ENCODE results near the gene SERINC3. TPM values are rescaled to one million over a fixed set of nuclear protein-coding genes. Genes with fewer than 3 reads are reported as not detected.

SERINC3 gene
- total RNA-seq, 2 donors from 2014 or later = 62.8 to 76.2 TPM

DNA sequence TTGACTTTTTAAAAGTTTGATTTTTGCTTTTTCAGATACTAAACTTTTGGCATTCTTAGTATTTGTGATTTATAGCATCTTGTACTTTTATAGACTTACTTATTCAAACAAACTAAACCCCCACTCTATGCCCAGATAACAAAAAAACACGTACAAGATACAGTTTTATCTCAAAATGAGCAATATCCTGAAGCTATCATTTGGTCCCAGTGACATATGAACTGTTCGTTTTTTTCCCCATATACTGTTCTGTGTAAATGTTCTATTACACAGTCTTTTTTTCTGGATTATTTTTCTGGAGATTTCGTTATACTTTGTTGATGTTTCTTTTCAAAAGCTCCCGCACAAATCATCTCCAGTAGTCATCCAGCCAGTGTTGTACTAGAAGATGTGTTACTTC, 27.3 kb upstream of the SERINC3 start:
- no peak overlapping the region for H3K4me3 Mint-ChIP-seq
- DNase-seq = no peak
- no peaks in the 10 kb centered on the region for H3K9me3 ChIP-seq (ENCODE audit: control insufficient read depth, low read length, poor library complexity, severe bottlenecking)
- peaks cover 5% of the 10 kb centered on the region for H3K36me3 Mint-ChIP-seq (ENCODE audit: low read depth)
- H3K4me1 Mint-ChIP-seq = peaks cover 11% of the 10 kb centered on the region
- ATAC-seq = no peak
- H3K27ac Mint-ChIP-seq = no peak overlapping the region
- H3K27me3 Mint-ChIP-seq = peaks cover 12% of the 10 kb centered on the region

DNA sequence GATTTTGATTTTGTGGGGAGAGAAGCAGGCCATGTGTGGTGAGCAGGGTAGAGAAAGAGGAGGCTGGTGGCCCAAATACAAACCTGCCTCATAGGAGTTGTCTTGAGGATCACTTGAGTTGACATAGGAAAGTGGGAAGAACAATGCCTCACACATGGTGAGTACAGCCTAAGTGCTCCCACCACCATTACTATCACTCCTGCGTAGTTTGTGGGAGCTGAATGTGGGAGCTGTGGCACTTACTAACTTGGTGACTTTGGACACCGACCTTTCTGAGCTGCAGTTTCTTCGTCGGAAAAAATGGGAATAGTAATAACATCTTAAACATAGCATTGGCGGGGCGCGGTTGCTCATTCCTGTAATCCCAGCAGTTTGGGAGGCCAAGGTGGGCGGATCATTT, 25.5 kb upstream of the SERINC3 start:
- ATAC-seq (no peak), DNase-seq (no peak)
- Mint-ChIP-seq H3K27me3 (peaks cover 12% of the 10 kb centered on the region), H3K4me1 (peaks cover 2% of the 10 kb centered on the region), H3K27ac (no peak overlapping the region), H3K4me3 (no peak overlapping the region), H3K36me3 (ENCODE audit: low read depth) (peaks cover 2% of the 10 kb centered on the region)
- no peaks in the 10 kb centered on the region for H3K9me3 ChIP-seq (ENCODE audit: control insufficient read depth, low read length, poor library complexity, severe bottlenecking)

DNA sequence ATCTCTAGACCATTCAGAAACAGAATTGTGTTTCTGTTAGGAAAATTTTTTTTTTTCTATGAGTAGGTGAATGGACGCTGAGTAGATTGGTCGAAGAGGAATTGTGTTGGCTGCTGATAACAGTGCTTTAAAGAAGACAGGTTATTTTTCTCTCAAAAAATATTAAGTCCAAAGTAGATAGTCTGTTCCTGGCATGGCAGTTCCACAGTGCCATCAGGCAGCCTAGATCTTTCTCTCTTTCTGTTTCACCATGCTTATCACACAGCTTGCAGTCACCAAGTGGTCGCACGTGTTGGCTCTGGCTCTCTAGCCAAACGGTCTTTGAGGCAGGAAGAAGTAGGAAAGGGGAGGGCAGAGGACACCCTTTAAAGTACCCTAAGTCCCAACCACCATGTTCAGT, 22.4 kb upstream of the SERINC3 start:
- H3K4me3 Mint-ChIP-seq = no peak overlapping the region
- H3K9me3 ChIP-seq (ENCODE audit: control insufficient read depth, low read length, poor library complexity, severe bottlenecking) = no peaks in the 10 kb centered on the region
- ATAC-seq (no peak), DNase-seq (no peak)
- no peaks in the 10 kb centered on the region for H3K4me1 Mint-ChIP-seq
- no peak overlapping the region for H3K27ac Mint-ChIP-seq
- peaks cover 2% of the 10 kb centered on the region for H3K36me3 Mint-ChIP-seq (ENCODE audit: low read depth)
- peaks cover 12% of the 10 kb centered on the region for H3K27me3 Mint-ChIP-seq

- DNase-seq (no peak), ATAC-seq (no peak)
- Mint-ChIP-seq H3K36me3 (ENCODE audit: low read depth) (peaks cover 2% of the 10 kb centered on the region), H3K4me3 (no peak overlapping the region), H3K27me3 (peaks cover 12% of the 10 kb centered on the region), H3K4me1 (no peaks in the 10 kb centered on the region), H3K27ac (no peak overlapping the region)
- no peaks in the 10 kb centered on the region for H3K9me3 ChIP-seq (ENCODE audit: control insufficient read depth, low read length, poor library complexity, severe bottlenecking)
Measured at GRCh38 chr20:44543358-44543757, 21.5 kb upstream of the SERINC3 start.

- Mint-ChIP-seq H3K27ac (no peak overlapping the region), H3K27me3 (peaks cover 11% of the 10 kb centered on the region), H3K4me1 (no peaks in the 10 kb centered on the region), H3K36me3 (ENCODE audit: low read depth) (peaks cover 2% of the 10 kb centered on the region), H3K4me3 (no peak overlapping the region)
- DNase-seq (no peak), ATAC-seq (no peak)
- no peaks in the 10 kb centered on the region for H3K9me3 ChIP-seq (ENCODE audit: control insufficient read depth, low read length, poor library complexity, severe bottlenecking)
Measured at GRCh38 chr20:44542890-44543289, 21.0 kb upstream of the SERINC3 start.

DNA sequence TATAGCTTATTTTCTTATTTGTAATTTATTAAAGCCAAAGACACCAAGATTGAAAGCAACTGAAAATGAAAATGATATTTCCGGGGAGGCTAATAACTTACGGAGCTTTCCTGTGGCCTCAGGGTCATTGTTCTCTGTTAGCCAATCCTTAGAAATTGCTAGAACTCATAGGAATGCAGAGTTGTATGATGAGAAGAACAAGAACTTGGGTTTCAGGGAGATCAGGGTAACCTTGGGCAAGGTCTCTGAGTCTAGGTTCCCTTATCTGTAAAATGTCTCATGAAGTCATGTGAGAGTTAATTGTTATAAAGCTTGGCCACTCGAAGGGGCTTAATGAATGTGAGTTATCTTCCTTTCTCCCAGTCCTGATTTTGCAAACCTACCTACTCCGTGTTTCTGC, 20.1 kb upstream of the SERINC3 start:
- DNase-seq (no peak), ATAC-seq (no peak)
- peaks cover 2% of the 10 kb centered on the region for H3K27me3 Mint-ChIP-seq
- H3K9me3 ChIP-seq (ENCODE audit: control insufficient read depth, low read length, poor library complexity, severe bottlenecking) = no peaks in the 10 kb centered on the region
- H3K27ac Mint-ChIP-seq = no peak overlapping the region
- no peaks in the 10 kb centered on the region for H3K4me1 Mint-ChIP-seq
- no peaks in the 10 kb centered on the region for H3K36me3 Mint-ChIP-seq (ENCODE audit: low read depth)
- no peak overlapping the region for H3K4me3 Mint-ChIP-seq

DNA sequence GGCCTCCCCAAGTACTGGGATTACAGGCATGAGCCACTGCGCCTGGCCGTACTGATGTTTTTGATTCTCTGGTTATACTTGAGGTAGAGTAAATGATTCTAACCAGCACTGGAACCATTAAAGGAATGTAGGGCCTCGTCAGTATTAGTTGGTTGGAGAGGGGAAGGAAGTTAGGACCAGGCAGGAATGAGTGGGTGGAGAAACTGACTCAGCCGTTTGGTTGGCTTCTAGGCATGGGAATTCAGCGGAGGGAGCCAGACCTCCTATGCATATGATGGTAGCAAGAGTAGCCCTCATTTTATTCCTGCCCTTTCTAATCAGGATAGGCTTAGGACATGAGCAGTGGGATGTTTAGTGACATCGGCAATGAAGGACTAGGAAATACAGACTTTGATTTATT, 19.0 kb upstream of the SERINC3 start:
- Mint-ChIP-seq H3K27ac (no peak overlapping the region), H3K36me3 (ENCODE audit: low read depth) (no peaks in the 10 kb centered on the region), H3K27me3 (no peaks in the 10 kb centered on the region), H3K4me1 (no peaks in the 10 kb centered on the region), H3K4me3 (no peak overlapping the region)
- no peak for DNase-seq
- ATAC-seq = no peak
- H3K9me3 ChIP-seq (ENCODE audit: control insufficient read depth, low read length, poor library complexity, severe bottlenecking) = no peaks in the 10 kb centered on the region

DNA sequence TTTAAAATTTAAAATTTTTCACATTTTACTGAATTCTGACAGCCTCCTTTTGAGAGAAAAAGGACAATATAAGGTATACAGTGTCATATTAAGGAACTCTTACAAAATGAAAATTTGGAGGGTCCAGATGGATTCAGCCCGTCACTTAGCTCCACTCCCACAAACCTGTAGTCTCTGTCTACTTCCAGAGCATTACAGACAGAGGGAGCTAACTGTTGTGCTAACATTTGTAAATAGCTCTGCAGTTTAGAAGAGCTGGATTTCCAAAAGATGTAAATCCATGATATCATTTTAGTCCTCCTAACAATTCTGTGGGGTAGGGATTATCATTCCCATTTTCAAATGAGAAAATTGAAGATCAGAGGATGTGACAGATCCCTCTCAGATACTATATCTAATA, 16.1 kb upstream of the SERINC3 start:
- Mint-ChIP-seq H3K27ac (no peak overlapping the region), H3K4me1 (no peaks in the 10 kb centered on the region), H3K4me3 (no peak overlapping the region), H3K27me3 (no peaks in the 10 kb centered on the region), H3K36me3 (ENCODE audit: low read depth) (no peaks in the 10 kb centered on the region)
- H3K9me3 ChIP-seq (ENCODE audit: control insufficient read depth, low read length, poor library complexity, severe bottlenecking) = no peaks in the 10 kb centered on the region
- ATAC-seq (no peak), DNase-seq (no peak)

DNA sequence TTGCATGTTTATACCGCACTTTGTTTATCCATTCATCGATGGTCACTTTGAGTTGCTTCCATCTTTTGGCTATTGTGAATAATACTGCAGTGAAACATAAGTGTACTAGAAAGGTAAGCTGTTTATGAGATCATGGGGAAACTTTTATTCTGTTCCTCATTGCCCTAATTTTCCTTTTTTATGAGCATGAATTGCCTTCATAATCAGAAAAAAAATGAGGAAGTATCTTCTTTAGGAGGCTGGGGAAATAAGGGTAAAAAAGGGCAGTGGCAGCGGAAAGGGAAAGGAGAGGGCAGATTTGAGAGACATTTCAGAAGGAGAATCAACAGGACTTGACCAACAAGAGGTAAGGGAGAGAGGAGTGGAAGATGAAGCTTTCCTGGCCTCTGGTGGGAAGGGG, 14.3 kb upstream of the SERINC3 start:
- no peaks in the 10 kb centered on the region for H3K9me3 ChIP-seq (ENCODE audit: control insufficient read depth, low read length, poor library complexity, severe bottlenecking)
- H3K27ac Mint-ChIP-seq = peak overlapping the region; percentile 65
- H3K36me3 Mint-ChIP-seq (ENCODE audit: low read depth) = no peaks in the 10 kb centered on the region
- DNase-seq = no peak
- H3K4me3 Mint-ChIP-seq = no peak overlapping the region
- H3K27me3 Mint-ChIP-seq = no peaks in the 10 kb centered on the region
- peaks cover 4% of the 10 kb centered on the region for H3K4me1 Mint-ChIP-seq
- no peak for ATAC-seq

DNA sequence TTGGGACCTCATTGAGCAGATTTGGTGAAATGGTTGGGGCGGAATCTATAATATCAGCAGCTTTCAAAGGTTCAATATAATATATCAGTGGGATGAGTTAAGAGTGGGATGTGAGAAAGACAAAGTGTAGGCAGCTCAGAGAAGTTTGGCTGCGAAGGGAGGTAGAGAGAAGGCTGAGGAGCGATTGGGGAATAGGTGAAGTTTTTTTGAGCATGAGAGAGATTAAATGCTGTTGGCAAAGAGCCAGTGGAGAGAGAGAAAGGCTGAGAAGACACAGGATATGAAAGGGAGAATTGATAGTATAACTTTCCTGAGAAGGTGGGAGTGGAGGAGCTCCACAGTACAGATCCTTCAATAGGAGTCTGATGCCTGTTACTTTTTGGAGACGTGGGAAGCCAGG, 12.1 kb upstream of the SERINC3 start:
- no peaks in the 10 kb centered on the region for H3K9me3 ChIP-seq (ENCODE audit: control insufficient read depth, low read length, poor library complexity, severe bottlenecking)
- DNase-seq (no peak), ATAC-seq (no peak)
- H3K4me3 Mint-ChIP-seq = no peak overlapping the region
- H3K36me3 Mint-ChIP-seq (ENCODE audit: low read depth) = no peaks in the 10 kb centered on the region
- peaks cover 4% of the 10 kb centered on the region for H3K4me1 Mint-ChIP-seq
- no peaks in the 10 kb centered on the region for H3K27me3 Mint-ChIP-seq
- H3K27ac Mint-ChIP-seq = no peak overlapping the region

- H3K36me3 Mint-ChIP-seq (ENCODE audit: low read depth) = no peaks in the 10 kb centered on the region
- no peak overlapping the region for H3K27ac Mint-ChIP-seq
- no peaks in the 10 kb centered on the region for H3K27me3 Mint-ChIP-seq
- DNase-seq = no peak
- H3K4me1 Mint-ChIP-seq = peaks cover 4% of the 10 kb centered on the region
- H3K9me3 ChIP-seq (ENCODE audit: control insufficient read depth, low read length, poor library complexity, severe bottlenecking) = no peaks in the 10 kb centered on the region
- H3K4me3 Mint-ChIP-seq = no peak overlapping the region
- ATAC-seq = peak; percentile 32
Measured at GRCh38 chr20:44532981-44533331, 11.1 kb upstream of the SERINC3 start.

GRCh38 chr20:44532259-44532980, 10.6 kb upstream of the SERINC3 start:
- no peaks in the 10 kb centered on the region for H3K36me3 Mint-ChIP-seq (ENCODE audit: low read depth)
- DNase-seq (no peak), ATAC-seq (peak; percentile 35)
- H3K4me3 Mint-ChIP-seq = no peak overlapping the region
- no peaks in the 10 kb centered on the region for H3K27me3 Mint-ChIP-seq
- H3K27ac Mint-ChIP-seq = no peak overlapping the region
- H3K9me3 ChIP-seq (ENCODE audit: control insufficient read depth, low read length, poor library complexity, severe bottlenecking) = no peaks in the 10 kb centered on the region
- peaks cover 4% of the 10 kb centered on the region for H3K4me1 Mint-ChIP-seq

- no peaks in the 10 kb centered on the region for H3K36me3 Mint-ChIP-seq (ENCODE audit: low read depth)
- no peak overlapping the region for H3K4me3 Mint-ChIP-seq
- DNase-seq = no peak
- peaks cover 10% of the 10 kb centered on the region for H3K4me1 Mint-ChIP-seq
- H3K27ac Mint-ChIP-seq = no peak overlapping the region
- H3K27me3 Mint-ChIP-seq = no peaks in the 10 kb centered on the region
- ATAC-seq = no peak
- H3K9me3 ChIP-seq (ENCODE audit: control insufficient read depth, low read length, poor library complexity, severe bottlenecking) = no peaks in the 10 kb centered on the region
Measured at GRCh38 chr20:44528309-44528708, 6.4 kb upstream of the SERINC3 start.

DNA sequence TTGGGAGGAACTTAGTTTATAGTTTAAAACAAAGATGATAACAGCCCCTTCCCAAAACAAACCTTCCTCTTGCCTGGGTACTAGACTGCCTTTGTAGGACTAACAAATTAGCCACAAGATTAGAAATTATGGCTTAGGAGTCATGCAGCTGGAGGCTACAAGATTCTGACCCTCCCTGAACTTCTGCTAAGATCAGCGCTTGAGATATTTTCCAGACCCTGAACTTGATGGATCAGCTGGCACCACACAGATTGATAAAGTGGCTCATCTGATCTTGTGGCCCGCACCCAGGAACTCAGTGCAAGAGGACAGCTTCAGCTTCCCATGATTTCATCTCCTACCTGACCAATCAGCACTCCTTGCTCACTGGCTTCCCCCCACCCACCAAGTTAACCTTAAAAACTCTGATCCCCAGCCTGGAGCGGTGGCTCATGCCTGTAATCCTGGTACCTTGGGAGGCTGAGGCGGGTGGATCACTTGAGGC, 5.9 kb upstream of the SERINC3 start:
- no peak for DNase-seq
- peaks cover 13% of the 10 kb centered on the region for H3K4me1 Mint-ChIP-seq
- no peak for ATAC-seq
- no peak overlapping the region for H3K27ac Mint-ChIP-seq
- no peaks in the 10 kb centered on the region for H3K27me3 Mint-ChIP-seq
- no peaks in the 10 kb centered on the region for H3K9me3 ChIP-seq (ENCODE audit: control insufficient read depth, low read length, poor library complexity, severe bottlenecking)
- no peak overlapping the region for H3K4me3 Mint-ChIP-seq
- H3K36me3 Mint-ChIP-seq (ENCODE audit: low read depth) = no peaks in the 10 kb centered on the region

Data from T-helper 17 cell (primary cell).